Measurements from ENCODE around the gene MAGI3. TPM values are rescaled to one million over a fixed set of nuclear protein-coding genes. Genes with fewer than 3 reads are reported as not detected.

Gene MAGI3
- polyA plus RNA-seq, 2 donors = 7.8 to 11.7 TPM

DNA sequence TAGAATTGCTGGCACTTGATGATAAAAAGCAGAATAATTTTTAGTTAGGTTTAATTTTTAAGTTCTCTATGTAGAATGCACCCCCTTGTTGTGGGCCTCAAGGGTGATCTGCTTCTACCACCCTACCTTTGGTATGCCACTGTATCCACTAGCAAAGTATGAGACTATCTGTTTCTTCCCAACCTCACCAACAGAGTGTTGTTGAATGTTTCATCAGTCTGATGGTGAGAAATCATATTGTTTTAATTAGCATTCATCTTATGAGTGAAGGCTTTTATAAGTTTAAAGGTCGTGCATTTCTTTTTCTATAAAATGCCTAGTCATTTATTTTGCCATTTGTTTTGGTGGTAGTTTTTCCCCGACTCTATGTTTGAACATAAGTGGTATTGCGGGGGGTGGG is 141.0 kb downstream of the MAGI3 start:
- Histone ChIP-seq H3K4me3 (ENCODE audit: low read depth in 1 of 2, low read length in 2 of 2) (no peak overlapping the region), H3K4me1 (ENCODE audit: control insufficient read depth in 2 of 2, insufficient read depth in 2 of 2, low read length in 1 of 2) (no peaks in the 10 kb centered on the region), H3K9me3 (ENCODE audit: control insufficient read depth in 2 of 2, insufficient read depth in 1 of 2, low read depth in 1 of 2, low read length in 1 of 2) (no peaks in the 10 kb centered on the region), H3K36me3 (ENCODE audit: control insufficient read depth in 2 of 2, insufficient read depth in 2 of 2, low read length in 1 of 2) (no peaks in the 10 kb centered on the region), H3K27ac (ENCODE audit: low read depth in 2 of 2, low read length in 1 of 2) (no peak overlapping the region), H3K27me3 (ENCODE audit: control insufficient read depth in 1 of 2, insufficient read depth in 2 of 2, low read length in 2 of 2) (no peaks in the 10 kb centered on the region)
- 86 to 91% methylated on average over 3 of the region's 3 CpGs for whole genome bisulfite sequencing, 2 donors

DNA sequence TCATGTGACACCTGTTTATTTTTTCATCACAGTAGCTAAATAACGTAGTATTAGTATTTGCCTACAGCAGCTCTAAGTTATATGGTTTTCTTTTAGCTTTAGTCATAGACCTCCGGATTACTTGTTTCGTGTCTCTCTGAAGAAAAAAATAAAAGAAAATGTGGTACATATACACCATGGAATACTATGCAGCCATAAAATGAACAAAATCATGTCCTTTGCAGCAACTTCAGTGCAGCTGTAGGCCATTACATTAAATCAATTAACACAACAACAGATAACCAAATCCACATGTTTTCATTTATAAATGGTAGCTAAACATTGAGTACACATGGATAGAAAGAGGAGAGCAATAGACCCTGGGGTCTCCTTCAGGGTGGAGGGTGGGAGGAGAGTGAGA is 142.7 kb downstream of the MAGI3 start:
- Histone ChIP-seq H3K27me3 (ENCODE audit: control insufficient read depth in 1 of 2, insufficient read depth in 2 of 2, low read length in 2 of 2) (no peaks in the 10 kb centered on the region), H3K27ac (ENCODE audit: low read depth in 2 of 2, low read length in 1 of 2) (no peak overlapping the region), H3K4me1 (ENCODE audit: control insufficient read depth in 2 of 2, insufficient read depth in 2 of 2, low read length in 1 of 2) (no peaks in the 10 kb centered on the region), H3K4me3 (ENCODE audit: low read depth in 1 of 2, low read length in 2 of 2) (no peak overlapping the region), H3K9me3 (ENCODE audit: control insufficient read depth in 2 of 2, insufficient read depth in 1 of 2, low read depth in 1 of 2, low read length in 1 of 2) (no peaks in the 10 kb centered on the region), H3K36me3 (ENCODE audit: control insufficient read depth in 2 of 2, insufficient read depth in 2 of 2, low read length in 1 of 2) (no peaks in the 10 kb centered on the region)
- 91 to 93% methylated on average over 3 of the region's 3 CpGs for WGBS, 2 donors

DNA sequence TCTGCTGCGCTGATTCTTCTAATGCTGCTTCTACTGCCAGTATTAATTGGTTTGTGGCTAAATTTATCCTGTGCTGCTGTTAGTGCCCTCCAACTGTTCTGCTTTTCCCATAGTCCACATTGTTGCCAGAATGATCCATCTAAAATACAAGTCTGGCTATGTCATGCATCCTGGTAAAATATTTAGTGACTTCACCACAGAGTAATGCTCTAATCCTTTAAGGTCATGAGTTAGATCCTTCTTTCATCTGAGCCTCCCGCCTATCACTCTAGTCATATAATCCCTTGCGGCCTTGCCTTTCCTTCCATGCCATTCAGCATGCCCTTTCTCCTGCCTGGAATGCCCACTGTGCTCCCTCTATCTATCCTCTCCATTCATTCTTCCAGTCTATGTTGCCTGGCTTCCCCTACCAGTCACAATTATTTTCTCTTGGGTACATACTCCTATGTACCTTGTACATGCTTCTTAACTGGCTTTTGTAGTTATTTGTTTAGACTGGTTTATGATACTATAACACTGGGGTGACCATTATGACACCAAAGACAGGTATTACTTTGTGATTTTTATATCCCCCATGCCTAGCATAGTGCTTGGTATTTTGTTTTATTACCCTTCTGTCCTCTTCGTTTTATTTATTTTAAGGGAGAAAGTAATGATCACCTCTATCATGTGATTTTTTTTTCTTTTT is 144.0 kb downstream of the MAGI3 start:
- Histone ChIP-seq H3K27ac (ENCODE audit: low read depth in 2 of 2, low read length in 1 of 2) (no peak overlapping the region), H3K4me3 (ENCODE audit: low read depth in 1 of 2, low read length in 2 of 2) (no peak overlapping the region), H3K4me1 (ENCODE audit: control insufficient read depth in 2 of 2, insufficient read depth in 2 of 2, low read length in 1 of 2) (no peaks in the 10 kb centered on the region), H3K36me3 (ENCODE audit: control insufficient read depth in 2 of 2, insufficient read depth in 2 of 2, low read length in 1 of 2) (no peaks in the 10 kb centered on the region), H3K27me3 (ENCODE audit: control insufficient read depth in 1 of 2, insufficient read depth in 2 of 2, low read length in 2 of 2) (no peaks in the 10 kb centered on the region), H3K9me3 (ENCODE audit: control insufficient read depth in 2 of 2, insufficient read depth in 1 of 2, low read depth in 1 of 2, low read length in 1 of 2) (no peaks in the 10 kb centered on the region)
- WGBS, 2 donors = 72 to 87% methylated on average over 4 of the region's 4 CpGs

DNA sequence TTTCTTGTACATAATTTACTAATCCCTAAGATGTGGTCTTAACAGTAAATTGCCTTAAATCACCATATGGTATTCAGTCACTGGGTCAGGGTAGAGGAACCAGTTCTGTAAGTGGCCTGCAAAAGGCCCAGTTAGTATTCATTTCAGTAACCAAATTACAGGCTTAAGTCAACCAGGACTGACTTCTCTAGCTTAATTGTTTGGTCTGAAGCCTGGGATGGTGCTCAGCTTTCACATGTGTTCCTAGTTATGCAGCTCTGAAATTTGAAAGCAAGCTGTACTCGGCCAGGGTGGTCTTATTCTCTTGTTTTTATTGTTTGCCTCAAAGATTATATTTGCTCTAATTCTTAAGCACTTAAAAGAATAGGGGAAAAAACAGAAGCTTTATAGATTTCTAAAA is 144.6 kb downstream of the MAGI3 start:
- 76 to 85% methylated on average over 1 of the region's 1 CpG for WGBS, 2 donors
- no peaks in the 10 kb centered on the region for H3K9me3 ChIP-seq (ENCODE audit: control insufficient read depth in 2 of 2, insufficient read depth in 1 of 2, low read depth in 1 of 2, low read length in 1 of 2)
- H3K4me1 ChIP-seq (ENCODE audit: control insufficient read depth in 2 of 2, insufficient read depth in 2 of 2, low read length in 1 of 2) = no peaks in the 10 kb centered on the region
- H3K4me3 ChIP-seq (ENCODE audit: low read depth in 1 of 2, low read length in 2 of 2) = no peak overlapping the region
- no peak overlapping the region for H3K27ac ChIP-seq (ENCODE audit: low read depth in 2 of 2, low read length in 1 of 2)
- H3K27me3 ChIP-seq (ENCODE audit: control insufficient read depth in 1 of 2, insufficient read depth in 2 of 2, low read length in 2 of 2) = no peaks in the 10 kb centered on the region
- H3K36me3 ChIP-seq (ENCODE audit: control insufficient read depth in 2 of 2, insufficient read depth in 2 of 2, low read length in 1 of 2) = no peaks in the 10 kb centered on the region

DNA sequence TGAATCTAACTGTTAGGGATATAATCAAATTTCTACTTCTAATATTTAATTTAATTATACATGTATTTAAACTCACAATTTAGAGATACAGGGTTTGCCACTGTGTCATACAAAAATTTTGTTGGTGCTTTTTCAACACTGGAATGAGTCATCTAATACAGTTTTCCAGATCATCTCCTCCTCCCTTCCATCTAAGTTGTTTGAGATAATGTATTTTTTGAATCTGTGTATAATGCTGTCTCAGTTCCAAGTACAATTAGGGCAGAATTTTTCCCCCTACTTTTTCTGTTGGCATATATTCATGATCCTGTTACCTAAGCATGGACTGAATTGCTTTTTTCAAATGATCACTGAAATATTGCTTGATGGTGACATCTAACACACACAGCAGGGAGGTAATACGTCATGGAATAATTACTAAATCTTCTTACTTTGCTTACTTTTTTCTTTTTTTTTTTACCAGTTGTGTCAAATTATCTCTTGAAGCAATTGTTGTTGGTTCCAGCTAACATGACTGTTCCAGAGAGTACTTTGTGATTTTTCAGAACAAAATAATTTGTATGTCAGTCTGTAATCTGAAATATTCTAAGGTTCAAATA is 146.0 kb downstream of the MAGI3 start:
- H3K27me3 ChIP-seq (ENCODE audit: control insufficient read depth in 1 of 2, insufficient read depth in 2 of 2, low read length in 2 of 2) = no peaks in the 10 kb centered on the region
- no peaks in the 10 kb centered on the region for H3K36me3 ChIP-seq (ENCODE audit: control insufficient read depth in 2 of 2, insufficient read depth in 2 of 2, low read length in 1 of 2)
- no peak overlapping the region for H3K4me3 ChIP-seq (ENCODE audit: low read depth in 1 of 2, low read length in 2 of 2)
- H3K27ac ChIP-seq (ENCODE audit: low read depth in 2 of 2, low read length in 1 of 2) = no peak overlapping the region
- 71 to 72% methylated on average over 1 of the region's 1 CpG for WGBS, 2 donors
- H3K9me3 ChIP-seq (ENCODE audit: control insufficient read depth in 2 of 2, insufficient read depth in 1 of 2, low read depth in 1 of 2, low read length in 1 of 2) = no peaks in the 10 kb centered on the region
- H3K4me1 ChIP-seq (ENCODE audit: control insufficient read depth in 2 of 2, insufficient read depth in 2 of 2, low read length in 1 of 2) = no peaks in the 10 kb centered on the region

DNA sequence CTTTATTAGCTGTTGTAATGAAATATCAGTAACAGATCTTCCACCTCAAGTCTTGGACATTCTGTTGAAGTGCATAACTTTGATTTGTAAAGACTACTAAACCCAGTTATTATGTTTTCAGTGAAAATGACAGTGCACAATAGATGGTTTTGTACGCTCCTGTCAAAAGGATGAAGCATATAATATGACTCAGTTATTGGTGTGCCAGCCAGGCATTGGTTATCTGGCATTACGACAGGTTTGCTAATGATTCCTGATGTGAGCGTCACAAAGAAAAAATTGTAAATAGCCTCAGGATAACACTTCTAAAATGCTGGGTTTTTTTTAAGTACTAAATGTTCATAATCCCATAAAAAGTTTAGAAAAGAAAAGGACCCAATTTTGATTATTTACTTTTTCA is 147.9 kb downstream of the MAGI3 start:
- 42 to 63% methylated on average over 3 of the region's 3 CpGs for WGBS, 2 donors
- H3K36me3 ChIP-seq (ENCODE audit: control insufficient read depth in 2 of 2, insufficient read depth in 2 of 2, low read length in 1 of 2) = no peaks in the 10 kb centered on the region
- no peaks in the 10 kb centered on the region for H3K4me1 ChIP-seq (ENCODE audit: control insufficient read depth in 2 of 2, insufficient read depth in 2 of 2, low read length in 1 of 2)
- no peaks in the 10 kb centered on the region for H3K27me3 ChIP-seq (ENCODE audit: control insufficient read depth in 1 of 2, insufficient read depth in 2 of 2, low read length in 2 of 2)
- H3K9me3 ChIP-seq (ENCODE audit: control insufficient read depth in 2 of 2, insufficient read depth in 1 of 2, low read depth in 1 of 2, low read length in 1 of 2) = no peaks in the 10 kb centered on the region
- H3K4me3 ChIP-seq (ENCODE audit: low read depth in 1 of 2, low read length in 2 of 2) = no peak overlapping the region
- no peak overlapping the region for H3K27ac ChIP-seq (ENCODE audit: low read depth in 2 of 2, low read length in 1 of 2)

DNA sequence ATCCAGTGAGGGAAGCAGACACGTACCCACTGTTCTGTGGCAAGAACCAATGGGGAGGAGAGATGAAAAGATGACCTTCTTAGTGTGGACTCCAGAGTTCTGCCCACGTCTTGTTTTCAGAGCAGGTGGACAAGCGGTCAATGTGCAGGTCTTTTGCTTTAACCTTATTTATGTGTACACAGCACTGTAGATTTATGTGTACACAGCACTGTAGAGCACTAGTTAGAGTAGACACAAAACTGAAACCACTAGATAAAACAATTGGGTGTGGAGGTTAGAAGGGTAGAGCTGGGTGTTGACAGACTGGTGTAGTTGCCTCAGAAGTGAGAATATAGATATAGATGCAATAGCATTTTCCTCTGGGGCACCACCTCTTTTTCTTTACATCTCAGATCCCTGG is 150.0 kb downstream of the MAGI3 start:
- Histone ChIP-seq H3K9me3 (ENCODE audit: control insufficient read depth in 2 of 2, insufficient read depth in 1 of 2, low read depth in 1 of 2, low read length in 1 of 2) (no peaks in the 10 kb centered on the region), H3K27ac (ENCODE audit: low read depth in 2 of 2, low read length in 1 of 2) (no peak overlapping the region), H3K4me3 (ENCODE audit: low read depth in 1 of 2, low read length in 2 of 2) (no peak overlapping the region), H3K36me3 (ENCODE audit: control insufficient read depth in 2 of 2, insufficient read depth in 2 of 2, low read length in 1 of 2) (no peaks in the 10 kb centered on the region), H3K27me3 (ENCODE audit: control insufficient read depth in 1 of 2, insufficient read depth in 2 of 2, low read length in 2 of 2) (no peaks in the 10 kb centered on the region), H3K4me1 (ENCODE audit: control insufficient read depth in 2 of 2, insufficient read depth in 2 of 2, low read length in 1 of 2) (no peaks in the 10 kb centered on the region)
- WGBS, 2 donors = 89 to 94% methylated on average over 3 of the region's 3 CpGs

DNA sequence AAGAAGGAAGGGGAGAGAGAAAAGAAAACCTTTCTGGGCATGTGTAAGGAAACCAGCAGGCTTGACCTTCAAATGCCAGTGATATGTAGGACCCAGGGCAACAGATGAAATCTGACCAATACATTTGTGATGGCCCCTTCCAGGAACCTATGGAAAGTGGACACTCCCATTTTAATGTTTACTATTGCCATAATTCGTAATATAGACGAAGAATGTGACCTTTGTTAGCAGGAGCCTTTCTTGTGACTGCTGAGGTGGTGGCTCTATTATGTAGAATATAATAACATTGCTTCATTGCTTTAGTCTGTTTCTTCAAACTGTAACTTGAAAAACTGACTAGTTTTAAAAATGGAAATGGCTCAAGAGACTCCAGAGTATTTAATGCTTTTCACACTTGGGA is 150.8 kb downstream of the MAGI3 start:
- no peaks in the 10 kb centered on the region for H3K4me1 ChIP-seq (ENCODE audit: control insufficient read depth in 2 of 2, insufficient read depth in 2 of 2, low read length in 1 of 2)
- no peaks in the 10 kb centered on the region for H3K9me3 ChIP-seq (ENCODE audit: control insufficient read depth in 2 of 2, insufficient read depth in 1 of 2, low read depth in 1 of 2, low read length in 1 of 2)
- no peak overlapping the region for H3K4me3 ChIP-seq (ENCODE audit: low read depth in 1 of 2, low read length in 2 of 2)
- H3K36me3 ChIP-seq (ENCODE audit: control insufficient read depth in 2 of 2, insufficient read depth in 2 of 2, low read length in 1 of 2) = no peaks in the 10 kb centered on the region
- H3K27ac ChIP-seq (ENCODE audit: low read depth in 2 of 2, low read length in 1 of 2) = no peak overlapping the region
- no peaks in the 10 kb centered on the region for H3K27me3 ChIP-seq (ENCODE audit: control insufficient read depth in 1 of 2, insufficient read depth in 2 of 2, low read length in 2 of 2)
- 75 to 84% methylated on average over 2 of the region's 2 CpGs for WGBS, 2 donors

DNA sequence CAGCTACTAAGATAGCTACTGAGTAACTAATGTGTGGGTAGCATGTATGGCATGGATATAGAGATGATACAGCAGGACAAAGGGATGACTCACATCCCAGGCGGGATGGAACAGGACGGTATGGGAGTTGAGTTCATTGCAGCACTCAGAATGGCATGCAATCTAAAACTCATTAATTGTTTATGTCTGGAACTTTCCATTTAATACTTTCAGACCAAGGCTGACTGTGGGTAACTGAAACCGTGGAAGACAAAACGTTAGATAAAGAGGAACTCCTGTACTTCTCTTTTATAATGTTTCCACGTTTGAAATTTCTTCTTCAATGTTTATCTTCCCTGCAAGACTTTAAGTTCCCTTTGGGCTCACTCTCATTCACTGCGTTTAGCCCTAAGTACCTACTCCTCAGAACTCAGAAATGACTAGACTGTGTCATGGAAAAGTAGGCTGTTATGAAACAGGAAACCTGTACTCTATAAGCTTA is 151.9 kb downstream of the MAGI3 start:
- WGBS, 2 donors = 38 to 59% methylated on average over 6 of the region's 6 CpGs

DNA sequence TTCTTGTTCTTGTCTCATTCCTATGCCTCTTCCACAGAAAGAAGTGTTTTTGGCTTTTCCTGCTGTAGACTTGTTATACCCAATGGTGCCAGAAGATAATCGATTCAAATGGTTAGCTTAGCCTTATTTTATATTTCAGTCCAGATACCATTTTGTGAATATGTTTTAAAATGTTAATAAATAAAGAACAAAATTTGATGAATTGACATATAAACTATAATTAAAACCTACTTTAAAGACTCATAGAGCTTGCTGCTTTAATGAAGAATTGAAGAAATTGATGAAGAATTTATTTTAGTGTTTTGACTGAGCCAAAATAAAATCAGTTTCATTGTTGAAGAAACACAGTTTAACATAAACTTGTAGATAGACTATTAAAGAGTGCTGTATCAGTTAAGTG is 152.8 kb downstream of the MAGI3 start:
- Histone ChIP-seq H3K36me3 (ENCODE audit: control insufficient read depth in 2 of 2, insufficient read depth in 2 of 2, low read length in 1 of 2) (no peaks in the 10 kb centered on the region), H3K4me3 (ENCODE audit: low read depth in 1 of 2, low read length in 2 of 2) (no peak overlapping the region), H3K9me3 (ENCODE audit: control insufficient read depth in 2 of 2, insufficient read depth in 1 of 2, low read depth in 1 of 2, low read length in 1 of 2) (no peaks in the 10 kb centered on the region), H3K27ac (ENCODE audit: low read depth in 2 of 2, low read length in 1 of 2) (no peak overlapping the region), H3K4me1 (ENCODE audit: control insufficient read depth in 2 of 2, insufficient read depth in 2 of 2, low read length in 1 of 2) (no peaks in the 10 kb centered on the region), H3K27me3 (ENCODE audit: control insufficient read depth in 1 of 2, insufficient read depth in 2 of 2, low read length in 2 of 2) (no peaks in the 10 kb centered on the region)
- WGBS, 2 donors = 80 to 90% methylated on average over 1 of the region's 1 CpG

More for the DNA sequence above, 151.9 kb downstream of the MAGI3 start:
- no peaks in the 10 kb centered on the region for H3K36me3 ChIP-seq (ENCODE audit: control insufficient read depth in 2 of 2, insufficient read depth in 2 of 2, low read length in 1 of 2)
- no peaks in the 10 kb centered on the region for H3K27me3 ChIP-seq (ENCODE audit: control insufficient read depth in 1 of 2, insufficient read depth in 2 of 2, low read length in 2 of 2)
- no peak overlapping the region for H3K4me3 ChIP-seq (ENCODE audit: low read depth in 1 of 2, low read length in 2 of 2)
- no peak overlapping the region for H3K27ac ChIP-seq (ENCODE audit: low read depth in 2 of 2, low read length in 1 of 2)
- no peaks in the 10 kb centered on the region for H3K4me1 ChIP-seq (ENCODE audit: control insufficient read depth in 2 of 2, insufficient read depth in 2 of 2, low read length in 1 of 2)
- H3K9me3 ChIP-seq (ENCODE audit: control insufficient read depth in 2 of 2, insufficient read depth in 1 of 2, low read depth in 1 of 2, low read length in 1 of 2) = no peaks in the 10 kb centered on the region
